Esophagus squamous epithelium (tissue), 5 donors: ENCODE results near the gene PRKCZ. TPM values are rescaled to one million over a fixed set of nuclear protein-coding genes. Genes with fewer than 3 reads are reported as not detected.

Experiments
- DNase-seq: peaks from one replicate; lab custom pipeline; 2025; lab: John Stamatoyannopoulos, UW
- H3K27ac ChIP-seq, 4 donors: fragments of 200-600 bp; sonication (generic); one replicate each; pipeline ENCODE4 v1.5.1; 2016 to 2019; ENCODE audit warnings: mild to moderate bottlenecking in 1 of 4
- H3K27me3 ChIP-seq, 4 donors: fragments of 200-600 bp; sonication (generic); 1 replicate in 3 of 4; 2 replicates in 1 of 4; pipeline versions ENCODE4 v1.5.1 to v1.6.0; 2017 to 2021; ENCODE audit warnings: antibody characterized with exemption in 1 of 4
- H3K36me3 ChIP-seq, 3 donors: fragments of 200-600 bp; sonication (generic); one replicate each; pipeline ENCODE4 v1.5.1; 2016 to 2019
- H3K4me1 ChIP-seq, 3 donors: fragments of 200-600 bp; sonication (generic); one replicate each; pipeline ENCODE4 v1.5.1; 2017 to 2019
- H3K4me3 ChIP-seq, 4 donors: fragments of 200-600 bp; sonication (generic); 1 replicate in 3 of 4; 2 replicates in 1 of 4; pipeline ENCODE4 v1.5.1; 2016 to 2019; ENCODE audit warnings: mild to moderate bottlenecking in 2 of 4, moderate library complexity in 1 of 4
- H3K9me3 ChIP-seq, 3 donors: fragments of 200-600 bp; sonication (generic); one replicate each; pipeline ENCODE4 v1.5.1; 2016 to 2019
- POLR2A ChIP-seq, 4 donors: fragments of 450-650 bp; IDR thresholded peaks; one replicate each; pipeline ENCODE4 v1.6.1; 2017; ENCODE audit warnings: antibody characterized with exemption in 4 of 4, mild to moderate bottlenecking in 4 of 4, moderate library complexity in 3 of 4
- WGBS, 2 donors: methylation state at CpG; one replicate each; pipeline ENCODE4 v1.1.5; 2018; 5-methylcytosine and 5-hydroxymethylcytosine counted together
- intact Hi-C: fragments of 100-400 bp; cut with DNase I; formaldehyde crosslinking; loops from one replicate; pipeline ENCODE4 v1.15.0; 2022
- total RNA-seq, 4 donors: library from RNA; depleted of rRNA; stranded (reverse); fragments of >200 nt; gene quantifications; one replicate each; pipeline ENCODE4 v1.1.0, GENCODE V29; 2016
- TF ChIP-seq, protein P1 (sequence below), 6 experiments: fragments of 450-650 bp in 4 of 6; fragments of 200-600 bp in 2 of 6; sonication (generic) in 2 of 6; IDR thresholded peaks; one replicate each; pipeline ENCODE4 v1.5.1; 2016 to 2019; ENCODE audit warnings: antibody characterized with exemption in 6 of 6, mild to moderate bottlenecking in 4 of 6, moderate library complexity in 4 of 6
- donor health status: DM: yes; HTN: yes; CAD: no.

PRKCZ gene
- total RNA-seq, 4 donors from 2014 or later: 14.5 to 23.8 (median 17.5) TPM

DNA sequence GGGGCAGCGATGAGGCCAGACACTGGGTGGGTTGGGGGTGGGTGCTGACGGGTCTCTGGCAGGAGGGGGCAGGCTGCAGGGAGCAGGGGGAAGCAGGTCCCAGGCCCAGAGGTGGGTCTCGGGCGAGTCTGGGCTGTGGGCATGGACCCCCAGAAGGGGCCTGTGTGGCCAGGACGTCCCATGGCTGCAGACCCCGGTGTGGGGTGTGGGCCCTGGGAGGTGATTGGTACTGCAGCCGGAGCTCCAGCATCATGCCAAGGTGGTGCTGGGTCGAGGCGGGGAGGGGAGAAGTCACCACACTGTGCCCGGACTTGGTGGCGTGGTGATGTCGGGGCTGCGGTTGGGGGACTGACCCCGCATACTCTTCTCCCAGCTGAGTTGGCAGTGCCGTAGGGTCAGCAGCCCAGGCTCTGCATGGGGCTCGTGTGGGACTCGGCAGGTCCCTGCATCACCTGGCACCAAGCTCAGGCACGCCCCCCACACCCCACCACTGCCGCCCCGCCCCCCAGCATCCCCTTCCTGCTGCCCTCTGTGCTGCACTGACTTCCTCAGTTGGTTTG, 31.2 kb downstream of the PRKCZ start:
- DNase-seq: no peak
- intact Hi-C loops: no loop called here

DNA sequence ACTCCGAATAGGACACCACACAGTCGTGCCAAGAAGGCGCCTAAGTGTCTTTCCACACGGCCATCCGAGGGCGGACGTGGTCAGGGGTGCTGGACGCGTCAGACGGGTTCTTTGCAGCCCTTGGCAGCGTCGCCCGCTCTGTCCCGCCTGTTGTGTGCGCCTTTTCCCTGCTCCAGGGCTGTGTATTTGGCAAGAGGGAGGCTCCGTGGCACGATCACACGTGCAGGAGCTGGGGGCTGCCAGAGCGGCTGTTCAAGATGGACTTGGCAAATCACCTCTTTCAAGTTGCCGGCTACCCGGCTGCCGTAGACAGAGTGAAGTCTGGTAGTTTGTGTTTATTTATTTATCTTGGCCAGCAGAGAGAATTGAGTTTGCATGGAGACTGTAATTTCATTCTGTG, 31.9 kb downstream of the PRKCZ start:
- no peak for TF ChIP-seq POLR2A (IDR thresholded peaks at IDR 0.05)
- TF ChIP-seq, protein P1, sequence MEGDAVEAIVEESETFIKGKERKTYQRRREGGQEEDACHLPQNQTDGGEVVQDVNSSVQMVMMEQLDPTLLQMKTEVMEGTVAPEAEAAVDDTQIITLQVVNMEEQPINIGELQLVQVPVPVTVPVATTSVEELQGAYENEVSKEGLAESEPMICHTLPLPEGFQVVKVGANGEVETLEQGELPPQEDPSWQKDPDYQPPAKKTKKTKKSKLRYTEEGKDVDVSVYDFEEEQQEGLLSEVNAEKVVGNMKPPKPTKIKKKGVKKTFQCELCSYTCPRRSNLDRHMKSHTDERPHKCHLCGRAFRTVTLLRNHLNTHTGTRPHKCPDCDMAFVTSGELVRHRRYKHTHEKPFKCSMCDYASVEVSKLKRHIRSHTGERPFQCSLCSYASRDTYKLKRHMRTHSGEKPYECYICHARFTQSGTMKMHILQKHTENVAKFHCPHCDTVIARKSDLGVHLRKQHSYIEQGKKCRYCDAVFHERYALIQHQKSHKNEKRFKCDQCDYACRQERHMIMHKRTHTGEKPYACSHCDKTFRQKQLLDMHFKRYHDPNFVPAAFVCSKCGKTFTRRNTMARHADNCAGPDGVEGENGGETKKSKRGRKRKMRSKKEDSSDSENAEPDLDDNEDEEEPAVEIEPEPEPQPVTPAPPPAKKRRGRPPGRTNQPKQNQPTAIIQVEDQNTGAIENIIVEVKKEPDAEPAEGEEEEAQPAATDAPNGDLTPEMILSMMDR (IDR thresholded peaks at IDR 0.05): no peak
- intact Hi-C loops: no loop called here
- no peaks in the 10 kb centered on the region for H3K27me3 ChIP-seq
- no peak overlapping the region for H3K4me3 ChIP-seq
- no peak overlapping the region for H3K27ac ChIP-seq
- 83 to 84% methylated on average over 17 to 18 of the region's 22 CpGs for WGBS, 2 donors
- peaks cover 0 to 29% (median 0%) of the 10 kb centered on the region in 3 donors for H3K36me3 ChIP-seq
- no peak for DNase-seq
- no peaks in the 10 kb centered on the region for H3K4me1 ChIP-seq
- peaks cover 0 to 28% (median 15%) of the 10 kb centered on the region in 3 donors for H3K9me3 ChIP-seq

More for the DNA sequence above, 31.2 kb downstream of the PRKCZ start:
- Histone ChIP-seq H3K9me3 (peaks cover 0 to 32% (median 16%) of the 10 kb centered on the region in 3 donors), H3K27ac (no peak overlapping the region), H3K4me1 (no peaks in the 10 kb centered on the region), H3K36me3 (peaks cover 0 to 30% (median 0%) of the 10 kb centered on the region in 3 donors), H3K27me3 (no peaks in the 10 kb centered on the region), H3K4me3 (no peak overlapping the region)
- 93% methylated on average over 6 of the region's 20 CpGs; no CpG with 5 or more reads in 1 of the 2 donors for WGBS, 2 donors
- TF ChIP-seq, protein P1 (IDR thresholded peaks at IDR 0.05): no peak
- TF ChIP-seq POLR2A (IDR thresholded peaks at IDR 0.05): no peak

- TF ChIP-seq POLR2A (IDR thresholded peaks at IDR 0.05): no peak
- TF ChIP-seq, protein P1 (IDR thresholded peaks at IDR 0.05): no peak
- no peak for DNase-seq
- H3K27ac ChIP-seq: no peak overlapping the region
- WGBS, 2 donors: 88 to 89% methylated on average over 18 of the region's 18 CpGs
- H3K36me3 ChIP-seq: peaks cover 0 to 24% (median 0%) of the 10 kb centered on the region in 3 donors
- no peak overlapping the region for H3K4me3 ChIP-seq
- H3K27me3 ChIP-seq: peaks cover 0 to 12% (median 0%) of the 10 kb centered on the region in 4 donors
- intact Hi-C loops: no loop called here
- H3K9me3 ChIP-seq: peaks cover 0 to 13% (median 4%) of the 10 kb centered on the region in 3 donors
- H3K4me1 ChIP-seq: no peaks in the 10 kb centered on the region
Observed at GRCh38 chr1:2083666-2084065, 33.5 kb downstream of the PRKCZ start.

GRCh38 chr1:2084306-2084705, 34.1 kb downstream of the PRKCZ start:
- no peak for DNase-seq
- TF ChIP-seq, protein P1 (IDR thresholded peaks at IDR 0.05): no peak
- TF ChIP-seq POLR2A (IDR thresholded peaks at IDR 0.05): no peak
- WGBS, 2 donors: 91 to 94% methylated on average over 6 to 8 of the region's 20 CpGs
- H3K4me1 ChIP-seq: no peaks in the 10 kb centered on the region
- H3K4me3 ChIP-seq: no peak overlapping the region
- H3K9me3 ChIP-seq: peaks cover 0 to 6% (median 3%) of the 10 kb centered on the region in 3 donors
- H3K27ac ChIP-seq: no peak overlapping the region
- peaks cover 0 to 12% (median 0%) of the 10 kb centered on the region in 4 donors for H3K27me3 ChIP-seq
- H3K36me3 ChIP-seq: peaks cover 0 to 22% (median 0%) of the 10 kb centered on the region in 3 donors
- intact Hi-C loops: no loop called here

DNA sequence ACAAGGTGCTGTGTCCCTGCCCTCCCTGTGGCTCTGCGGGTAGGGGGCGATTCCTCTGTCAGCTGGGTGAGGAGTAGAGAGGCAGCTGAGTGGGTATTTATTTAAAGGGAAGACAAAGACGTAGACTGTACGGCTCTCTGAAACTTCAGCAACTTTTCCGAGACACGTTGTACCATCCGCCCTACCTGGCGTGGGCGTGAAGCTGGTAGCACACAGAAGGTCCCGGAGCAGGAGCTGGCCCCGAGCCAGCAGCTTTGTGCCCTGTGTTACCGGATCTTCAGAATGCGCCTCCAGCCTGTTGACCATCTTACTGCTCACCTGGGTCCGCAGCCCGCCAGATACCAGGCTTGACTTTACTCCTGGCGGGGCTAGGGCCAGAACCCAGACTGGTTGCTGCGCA, 34.9 kb downstream of the PRKCZ start:
- TF ChIP-seq, protein P1 (IDR thresholded peaks at IDR 0.05): no peak
- no peak for TF ChIP-seq POLR2A (IDR thresholded peaks at IDR 0.05)
- intact Hi-C loops: no loop called here
- peaks cover 0 to 12% (median 0%) of the 10 kb centered on the region in 4 donors for H3K27me3 ChIP-seq
- peaks cover 0 to 24% (median 0%) of the 10 kb centered on the region in 3 donors for H3K36me3 ChIP-seq
- no peak overlapping the region for H3K4me3 ChIP-seq
- H3K9me3 ChIP-seq: no peaks in the 10 kb centered on the region
- WGBS, 2 donors: 89% methylated on average over 3 to 12 of the region's 17 CpGs
- H3K4me1 ChIP-seq: no peaks in the 10 kb centered on the region
- DNase-seq: no peak
- H3K27ac ChIP-seq: no peak overlapping the region
